Measurements from ENCODE around the gene NRTN.

DNA sequence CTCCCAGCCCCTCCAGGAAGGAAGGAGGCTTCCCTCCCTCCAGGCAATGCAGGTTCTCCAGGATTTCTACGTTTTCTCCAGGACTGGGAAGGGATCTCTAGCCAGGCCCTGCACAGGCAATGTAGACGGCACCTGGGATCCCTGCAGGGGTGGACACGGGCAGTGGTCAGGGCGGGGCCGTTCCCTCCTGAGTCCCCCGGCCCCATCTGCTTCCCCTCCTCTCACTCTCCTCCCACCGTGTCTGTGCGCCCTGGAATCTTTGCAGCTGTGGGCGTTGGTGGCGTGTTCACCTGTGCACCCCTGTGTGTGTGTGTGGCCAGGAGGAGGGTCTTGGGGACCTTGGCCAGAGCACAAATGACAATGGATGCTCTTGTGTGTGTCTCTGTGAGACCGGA, 10.0 kb downstream of the NRTN start:
- TF ChIP-seq, protein P1, sequence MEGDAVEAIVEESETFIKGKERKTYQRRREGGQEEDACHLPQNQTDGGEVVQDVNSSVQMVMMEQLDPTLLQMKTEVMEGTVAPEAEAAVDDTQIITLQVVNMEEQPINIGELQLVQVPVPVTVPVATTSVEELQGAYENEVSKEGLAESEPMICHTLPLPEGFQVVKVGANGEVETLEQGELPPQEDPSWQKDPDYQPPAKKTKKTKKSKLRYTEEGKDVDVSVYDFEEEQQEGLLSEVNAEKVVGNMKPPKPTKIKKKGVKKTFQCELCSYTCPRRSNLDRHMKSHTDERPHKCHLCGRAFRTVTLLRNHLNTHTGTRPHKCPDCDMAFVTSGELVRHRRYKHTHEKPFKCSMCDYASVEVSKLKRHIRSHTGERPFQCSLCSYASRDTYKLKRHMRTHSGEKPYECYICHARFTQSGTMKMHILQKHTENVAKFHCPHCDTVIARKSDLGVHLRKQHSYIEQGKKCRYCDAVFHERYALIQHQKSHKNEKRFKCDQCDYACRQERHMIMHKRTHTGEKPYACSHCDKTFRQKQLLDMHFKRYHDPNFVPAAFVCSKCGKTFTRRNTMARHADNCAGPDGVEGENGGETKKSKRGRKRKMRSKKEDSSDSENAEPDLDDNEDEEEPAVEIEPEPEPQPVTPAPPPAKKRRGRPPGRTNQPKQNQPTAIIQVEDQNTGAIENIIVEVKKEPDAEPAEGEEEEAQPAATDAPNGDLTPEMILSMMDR (IDR thresholded peaks at IDR 0.05) = no peak
- no peak for TF ChIP-seq POLR2A (IDR thresholded peaks at IDR 0.05)

All from body of pancreas (tissue), 4 donors.